ENCODE results near the gene CENPE. TPM values are rescaled to one million over a fixed set of nuclear protein-coding genes. Genes with fewer than 3 reads are reported as not detected.

The CENPE gene
- total and polyA plus RNA-seq, 2 of the 8 experiments (the other 6 are each of a cell fraction or from before 2014, with no cell fraction given): 2.1 to 49.0 TPM

GRCh38 chr4:103092245-103092644 is 105.9 kb downstream of the CENPE start:
- Histone ChIP-seq H3K56ac (replicated peaks; ENCODE audit: insufficient read length, low read depth, low read length) (no peak overlapping the region), H3K4me1 (replicated peaks in 1 of 4; ENCODE audit: control insufficient read depth in 3 of 4, insufficient read depth in 4 of 4, low read length in 3 of 4) (no peaks in the 10 kb centered on the region), H3K9ac (replicated peaks in 1 of 4; ENCODE audit: extremely low read depth in 1 of 4, low read depth in 3 of 4, low read length in 3 of 4) (no peak overlapping the region), H3K9me3 (ENCODE audit: insufficient read depth in 2 of 2, low read depth in 1 of 2, low read length in 1 of 2) (no peaks in the 10 kb centered on the region), H3K23ac (ENCODE audit: insufficient read length) (no peak overlapping the region), H3K79me2 (ENCODE audit: control insufficient read depth in 1 of 2, insufficient read depth in 2 of 2, low read length in 2 of 2) (no peaks in the 10 kb centered on the region), H2BK15ac (ENCODE audit: low read length) (no peak overlapping the region), H3K18ac (ENCODE audit: extremely low read depth, low read length) (no peak overlapping the region), H2AK5ac (ENCODE audit: low read depth, low read length) (no peak overlapping the region), H3K4me2 (ENCODE audit: insufficient read depth in 1 of 2, low read depth in 2 of 2, low read length in 2 of 2) (no peak overlapping the region), H2BK20ac (ENCODE audit: low read length) (no peak overlapping the region), H3K27ac (ENCODE audit: low read depth, low read length) (no peak overlapping the region), H3K36me3 (ENCODE audit: control insufficient read depth in 2 of 4, insufficient read depth in 4 of 4, low read length in 3 of 4) (peaks cover 0 to 29% (median 23%) of the 10 kb centered on the region in 4 experiments), H4K20me1 (replicated peaks in 1 of 2; ENCODE audit: control insufficient read depth in 1 of 2, insufficient read depth in 2 of 2, low read length in 2 of 2) (no peaks in the 10 kb centered on the region), H3K27me3 (replicated peaks in 1 of 4; ENCODE audit: control insufficient read depth in 3 of 4, extremely low read depth in 1 of 4, insufficient read depth in 3 of 4, low read length in 3 of 4) (no peaks in the 10 kb centered on the region), H3K79me1 (ENCODE audit: low read depth, low read length) (no peaks in the 10 kb centered on the region), H4K91ac (replicated peaks; ENCODE audit: insufficient read length, low read length) (no peak overlapping the region), H2BK5ac (ENCODE audit: low read depth, low read length) (no peak overlapping the region), H3K23me2 (ENCODE audit: low read depth, low read length) (no peaks in the 10 kb centered on the region), H2BK12ac (ENCODE audit: low read depth, low read length) (no peak overlapping the region), H3K4ac (replicated peaks; ENCODE audit: insufficient read length, low read depth, low read length) (no peak overlapping the region), H3K14ac (ENCODE audit: insufficient read length) (no peak overlapping the region), H2AFZ (ENCODE audit: low read length) (no peak overlapping the region), H4K8ac (ENCODE audit: extremely low read depth, insufficient read depth, low read length) (no peak overlapping the region), H3K4me3 (ENCODE audit: extremely low read depth in 1 of 4, insufficient read depth in 2 of 4, low read depth in 3 of 4, low read length in 4 of 4) (no peak overlapping the region), H2BK120ac (replicated peaks; ENCODE audit: low read depth, low read length) (no peak overlapping the region), H4K5ac (ENCODE audit: insufficient read length, low read depth, low read length) (no peak overlapping the region)
- ChIA-PET POLR2A (ENCODE audit: partially characterized antibody) (interaction anchor here (3.0 kb wide), 1 partner anchor 11 kb away, joined by 6 read pairs; no protein-coding TSS in a partner anchor), CTCF (ENCODE audit: partially characterized antibody) (interaction anchor here (0.5 to 6.8 kb wide), 24 partner anchors 7 to 1529 kb away, joined by 3 to 51 read pairs (median 5); partner anchors contain the start of genes BDH2 and SLC9B2)
- FAIRE-seq (no peak), DNase-seq (ENCODE audit: low read depth in 1 of 2, low spot score in 2 of 2) (no peak)
- no peak for TF ChIP-seq EGR1 (IDR thresholded peaks at IDR 0.05; ENCODE audit: borderline replicate concordance, low read depth, low read length)

Measured in H1 (cell line).